Measurements from ENCODE around the gene PAQR7. TPM values are rescaled to one million over a fixed set of nuclear protein-coding genes. Genes with fewer than 3 reads are reported as not detected.

The PAQR7 gene
- total RNA-seq, 4 donors from 2014 or later: 6.6 to 18.3 (median 12.1) TPM

DNA sequence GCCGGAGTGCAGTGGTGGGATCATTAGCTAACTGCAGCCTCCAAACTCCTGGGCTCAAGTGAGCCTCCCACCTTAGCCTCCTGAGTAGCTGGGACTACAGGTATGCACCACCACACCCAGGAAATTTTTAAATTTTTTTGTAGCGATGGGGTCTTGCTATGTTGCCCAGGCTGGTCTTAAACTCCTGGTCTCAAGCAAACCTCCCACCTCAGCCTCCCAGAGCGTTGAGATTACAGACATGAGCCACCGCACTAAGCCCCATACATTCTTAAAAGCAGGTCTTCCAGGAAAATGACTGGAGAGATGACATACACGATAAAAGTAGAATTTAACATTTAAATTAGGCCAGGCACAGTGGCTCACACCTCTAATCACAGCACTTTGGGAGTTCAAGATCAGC, 42.4 kb downstream of the PAQR7 start:
- Histone ChIP-seq H3K36me3 (peaks cover 15 to 77% (median 39%) of the 10 kb centered on the region in 3 donors), H3K4me1 (peaks cover 0 to 7% (median 0%) of the 10 kb centered on the region in 3 donors), H3K27me3 (no peaks in the 10 kb centered on the region), H3K4me3 (no peak overlapping the region), H3K9me3 (no peaks in the 10 kb centered on the region), H3K27ac (no peak overlapping the region)
- no peak for TF ChIP-seq POLR2A (IDR thresholded peaks at IDR 0.05)
- TF ChIP-seq, protein P1, sequence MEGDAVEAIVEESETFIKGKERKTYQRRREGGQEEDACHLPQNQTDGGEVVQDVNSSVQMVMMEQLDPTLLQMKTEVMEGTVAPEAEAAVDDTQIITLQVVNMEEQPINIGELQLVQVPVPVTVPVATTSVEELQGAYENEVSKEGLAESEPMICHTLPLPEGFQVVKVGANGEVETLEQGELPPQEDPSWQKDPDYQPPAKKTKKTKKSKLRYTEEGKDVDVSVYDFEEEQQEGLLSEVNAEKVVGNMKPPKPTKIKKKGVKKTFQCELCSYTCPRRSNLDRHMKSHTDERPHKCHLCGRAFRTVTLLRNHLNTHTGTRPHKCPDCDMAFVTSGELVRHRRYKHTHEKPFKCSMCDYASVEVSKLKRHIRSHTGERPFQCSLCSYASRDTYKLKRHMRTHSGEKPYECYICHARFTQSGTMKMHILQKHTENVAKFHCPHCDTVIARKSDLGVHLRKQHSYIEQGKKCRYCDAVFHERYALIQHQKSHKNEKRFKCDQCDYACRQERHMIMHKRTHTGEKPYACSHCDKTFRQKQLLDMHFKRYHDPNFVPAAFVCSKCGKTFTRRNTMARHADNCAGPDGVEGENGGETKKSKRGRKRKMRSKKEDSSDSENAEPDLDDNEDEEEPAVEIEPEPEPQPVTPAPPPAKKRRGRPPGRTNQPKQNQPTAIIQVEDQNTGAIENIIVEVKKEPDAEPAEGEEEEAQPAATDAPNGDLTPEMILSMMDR (IDR thresholded peaks at IDR 0.05): no peak
- DNase-seq: no peak
- intact Hi-C loops (cut with DNase I): no loop called here
- 89 to 92% methylated on average over 3 to 5 of the region's 5 CpGs for WGBS, 2 donors

DNA sequence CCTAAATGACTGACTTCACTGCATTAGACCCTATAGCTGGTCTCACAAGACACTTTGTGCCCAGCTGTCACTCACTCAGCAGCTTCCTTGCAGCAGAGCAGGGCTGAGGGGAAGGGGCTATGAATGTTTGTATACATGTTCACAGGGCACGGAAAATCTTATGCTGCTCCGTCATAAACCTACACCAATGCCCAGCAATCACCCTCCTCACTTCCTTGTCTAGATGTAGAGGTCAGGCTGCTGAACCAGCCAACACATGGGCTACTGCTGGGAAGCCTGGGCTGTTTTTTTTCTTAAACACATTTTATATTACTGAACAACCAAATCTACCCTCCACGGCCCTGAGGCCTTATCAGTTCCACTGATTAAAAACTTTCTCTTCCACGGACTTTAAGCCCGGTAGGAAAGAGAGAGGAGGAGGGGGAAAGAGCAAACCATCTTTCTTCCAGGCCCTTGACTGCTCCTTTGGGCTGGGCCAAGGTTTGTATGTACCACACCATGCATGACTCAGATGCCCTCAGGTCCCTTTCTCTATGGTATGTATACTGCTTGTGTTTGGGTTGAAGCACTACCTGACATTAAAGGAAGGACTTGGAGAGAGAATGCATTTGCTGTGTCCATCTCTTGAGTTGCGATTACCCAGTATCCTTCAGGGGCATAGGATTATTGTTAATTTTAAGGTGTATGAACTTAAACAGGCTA, 43.0 kb downstream of the PAQR7 start:
- WGBS, 2 donors: 74 to 78% methylated on average over 6 of the region's 6 CpGs
- no peak for DNase-seq
- intact Hi-C loops (cut with DNase I): no loop called here
- Histone ChIP-seq H3K9me3 (no peaks in the 10 kb centered on the region), H3K4me3 (no peak overlapping the region), H3K36me3 (peaks cover 15 to 84% (median 44%) of the 10 kb centered on the region in 3 donors), H3K4me1 (peaks cover 0 to 7% (median 0%) of the 10 kb centered on the region in 3 donors), H3K27ac (no peak overlapping the region), H3K27me3 (no peaks in the 10 kb centered on the region)
- TF ChIP-seq POLR2A (IDR thresholded peaks at IDR 0.05): no peak
- TF ChIP-seq, protein P1 (IDR thresholded peaks at IDR 0.05): no peak

DNA sequence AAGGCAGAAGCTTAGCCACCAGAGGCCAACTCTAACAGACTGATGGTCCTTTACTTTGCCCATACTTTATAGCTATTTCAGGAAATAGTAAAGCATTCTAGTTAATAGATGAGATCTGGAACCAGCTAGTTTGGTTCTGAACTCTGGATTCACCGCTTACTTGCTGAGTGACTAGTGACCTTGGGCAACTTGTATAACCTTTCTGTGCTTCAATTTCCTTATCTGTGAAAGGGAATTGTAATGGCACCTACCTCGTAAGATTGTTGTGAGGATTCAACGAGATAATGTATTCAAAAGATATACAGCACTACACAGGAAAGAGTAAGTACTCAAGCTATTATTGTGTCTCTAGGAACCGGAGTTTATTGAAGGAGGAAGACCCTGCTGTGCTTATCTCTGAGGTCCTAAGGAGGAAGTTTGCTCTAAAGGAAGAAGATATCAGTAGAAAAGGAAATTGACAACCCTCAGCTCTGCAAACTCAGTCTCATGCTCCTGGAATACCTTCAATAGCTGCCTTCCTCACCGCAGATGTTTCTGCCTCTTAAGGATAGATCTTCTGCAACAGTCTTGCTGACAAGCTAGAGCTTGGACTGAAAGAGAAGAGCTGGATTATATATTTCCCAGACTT, 43.8 kb downstream of the PAQR7 start:
- H3K36me3 ChIP-seq: peaks cover 19 to 92% (median 50%) of the 10 kb centered on the region in 3 donors
- H3K4me3 ChIP-seq: no peak overlapping the region
- TF ChIP-seq POLR2A (IDR thresholded peaks at IDR 0.05): no peak
- TF ChIP-seq, protein P1 (IDR thresholded peaks at IDR 0.05): no peak
- H3K27me3 ChIP-seq: no peaks in the 10 kb centered on the region
- no peak overlapping the region for H3K27ac ChIP-seq
- intact Hi-C loops (cut with DNase I): no loop called here
- peaks cover 0 to 7% (median 0%) of the 10 kb centered on the region in 3 donors for H3K4me1 ChIP-seq
- no peak for DNase-seq
- no peaks in the 10 kb centered on the region for H3K9me3 ChIP-seq
- WGBS, 2 donors: 60 to 67% methylated on average over 4 of the region's 5 CpGs

- TF ChIP-seq, protein P1 (IDR thresholded peaks at IDR 0.05): no peak
- no peak for TF ChIP-seq POLR2A (IDR thresholded peaks at IDR 0.05)
- intact Hi-C loops (cut with DNase I): loop anchor here (10.0 kb wide), 1 partner anchor 166 kb away; the partner anchor contains the start of gene PAFAH2
- H3K4me1 ChIP-seq: peaks cover 0 to 15% (median 0%) of the 10 kb centered on the region in 3 donors
- H3K36me3 ChIP-seq: peaks cover 24 to 91% (median 53%) of the 10 kb centered on the region in 3 donors
- H3K27ac ChIP-seq: no peak overlapping the region
- DNase-seq: no peak
- H3K9me3 ChIP-seq: no peaks in the 10 kb centered on the region
- no peaks in the 10 kb centered on the region for H3K27me3 ChIP-seq
- WGBS, 2 donors: 57 to 80% methylated on average over 1 of the region's 1 CpG
- no peak overlapping the region for H3K4me3 ChIP-seq
Observed at GRCh38 chr1:25829046-25829445, 46.5 kb downstream of the PAQR7 start.

DNA sequence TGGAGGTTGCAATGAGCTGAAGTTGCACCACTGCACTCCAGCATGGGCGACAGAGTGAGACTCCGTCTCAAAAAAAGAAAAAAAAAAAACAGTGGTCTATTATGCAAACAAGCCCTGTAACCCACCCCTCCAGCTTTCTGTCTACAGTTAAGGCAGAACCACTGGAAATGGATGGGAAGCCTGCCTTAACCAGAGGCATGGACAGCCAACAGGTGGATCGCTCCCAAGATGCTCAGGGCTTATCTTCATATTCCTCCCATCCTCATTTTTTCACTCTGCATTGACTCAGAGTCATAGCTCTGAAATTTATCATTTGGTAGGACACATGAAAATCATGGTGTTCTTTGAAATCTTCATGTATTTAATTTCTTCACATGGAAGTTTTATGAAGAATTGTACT, 47.0 kb downstream of the PAQR7 start:
- DNase-seq: no peak
- intact Hi-C loops (cut with DNase I): loop anchor here (10.0 kb wide), 1 partner anchor 166 kb away; the partner anchor contains the start of gene PAFAH2
- no peak for TF ChIP-seq POLR2A (IDR thresholded peaks at IDR 0.05)
- TF ChIP-seq, protein P1 (IDR thresholded peaks at IDR 0.05): no peak

More for the DNA sequence above, 47.0 kb downstream of the PAQR7 start:
- peaks cover 0 to 16% (median 0%) of the 10 kb centered on the region in 3 donors for H3K4me1 ChIP-seq
- no peak overlapping the region for H3K27ac ChIP-seq
- no peak overlapping the region for H3K4me3 ChIP-seq
- H3K27me3 ChIP-seq: no peaks in the 10 kb centered on the region
- peaks cover 24 to 87% (median 48%) of the 10 kb centered on the region in 3 donors for H3K36me3 ChIP-seq
- no peaks in the 10 kb centered on the region for H3K9me3 ChIP-seq
- WGBS, 2 donors: 60 to 67% methylated on average over 3 of the region's 3 CpGs

All from esophagus squamous epithelium (tissue), 5 donors.